Suppressor macrophage treated with lipopolysaccharide for 4 hours (primary cell): Measurements from ENCODE around the gene DENND5B.
"Not testable (repeated sequence)": the region's sequence is repeated elsewhere in the genome, so short reads cannot be mapped to it uniquely, and the experiment has no call there.

Experiments used
- DNase-seq: peaks from one replicate; pipeline ENCODE4 v3.0.0-alpha.2; 2020

DENND5B gene

GRCh38 chr12:31499567-31499966 is 91.4 kb downstream of the DENND5B start:
- no peak for DNase-seq

- DNase-seq = no peak
These were observed 92.5 kb downstream of the DENND5B start for GRCh38 chr12:31498424-31498823.

DNA sequence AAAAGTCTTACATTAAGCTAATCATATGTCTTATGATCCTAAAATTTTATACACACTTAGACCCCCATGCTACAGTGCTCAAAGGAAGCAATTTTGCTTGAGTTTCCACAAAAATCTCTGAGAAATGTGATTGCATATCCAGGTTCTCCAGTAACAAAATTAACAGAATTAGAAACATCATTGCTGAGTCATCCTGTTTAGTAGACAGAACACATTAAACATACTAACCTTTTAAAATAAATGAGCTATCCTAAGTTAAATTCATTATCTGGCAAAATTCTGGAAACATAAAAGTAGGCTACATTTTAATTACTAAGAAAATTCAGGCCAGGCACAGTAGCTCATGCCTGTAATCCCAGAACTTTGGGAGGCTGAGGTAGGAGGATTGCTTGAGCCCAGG is 94.7 kb downstream of the DENND5B start:
- no peak for DNase-seq

DNA sequence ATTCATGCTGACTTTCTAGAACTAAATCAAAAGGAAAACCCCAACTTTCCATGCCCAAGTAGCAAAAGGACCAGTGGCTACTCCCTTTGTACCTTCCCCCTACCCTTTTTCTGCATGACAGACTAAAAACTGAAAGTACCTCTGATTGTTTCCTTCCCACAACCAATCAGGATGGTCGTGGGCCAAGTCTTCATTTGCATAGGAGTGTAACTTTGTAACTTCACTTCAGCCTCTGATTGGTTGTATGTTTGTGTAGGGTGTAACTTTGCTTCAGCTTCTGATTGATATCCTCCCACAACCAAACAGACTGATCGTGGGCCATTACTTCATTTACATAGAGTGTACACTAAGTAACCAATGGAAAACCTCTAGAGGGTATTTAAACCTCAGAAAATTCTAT is 96.5 kb downstream of the DENND5B start:
- no peak for DNase-seq

GRCh38 chr12:31492599-31493196 is 98.2 kb downstream of the DENND5B start:
- DNase-seq = no peak

GRCh38 chr12:31491841-31492598 is 98.9 kb downstream of the DENND5B start:
- peak; percentile 18 for DNase-seq

GRCh38 chr12:31491241-31491794 is 99.6 kb downstream of the DENND5B start:
- DNase-seq = no peak

DNA sequence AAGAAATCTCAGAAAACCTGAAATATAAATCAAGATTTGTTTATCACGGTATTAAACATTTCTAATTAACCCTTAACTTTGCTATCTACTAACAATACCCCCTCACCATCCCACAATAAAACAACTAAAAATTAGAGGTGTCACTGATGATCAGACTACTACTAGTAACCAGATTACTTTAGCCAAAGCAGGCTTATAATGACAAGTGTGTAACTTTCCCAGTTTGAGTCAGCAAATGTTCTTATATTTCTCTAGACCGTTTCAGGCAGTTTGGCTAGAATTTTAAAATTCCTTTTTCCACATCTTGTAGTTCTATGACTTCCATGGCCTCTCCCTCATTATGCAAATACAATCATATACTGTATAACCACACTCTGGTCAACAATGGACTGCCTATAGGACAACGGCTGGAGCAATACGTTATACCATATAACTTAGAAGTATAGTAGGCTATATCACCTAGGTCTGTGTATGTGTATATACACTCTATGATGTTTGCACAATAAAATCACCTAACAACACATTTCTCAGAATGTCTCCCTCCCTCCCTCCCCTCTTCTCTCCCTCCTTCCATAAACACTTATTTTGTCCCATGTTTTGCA is 102.1 kb downstream of the DENND5B start:
- no peak for DNase-seq

- no peak for DNase-seq
These were observed 105.4 kb downstream of the DENND5B start for GRCh38 chr12:31485571-31485970.

DNA sequence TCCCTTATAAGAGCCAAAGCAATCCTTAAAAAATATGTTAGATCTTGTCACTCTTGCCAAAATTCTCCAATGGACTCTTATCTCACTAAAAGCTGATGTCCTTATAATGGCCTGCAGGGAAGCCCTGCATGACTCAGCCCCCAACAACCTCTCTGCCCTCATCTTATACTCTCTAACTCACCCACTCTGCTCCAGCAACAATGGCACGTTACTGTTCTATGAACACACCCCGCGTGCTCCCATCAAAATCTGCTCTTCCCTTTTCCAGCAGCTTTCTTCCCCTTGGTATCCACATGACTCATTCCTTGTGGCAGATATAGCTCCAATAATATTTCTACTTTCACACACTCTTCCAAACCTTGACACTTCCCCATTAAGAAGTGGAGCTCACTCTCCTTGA is 108.1 kb downstream of the DENND5B start:
- DNase-seq = peak; percentile 37

DNA sequence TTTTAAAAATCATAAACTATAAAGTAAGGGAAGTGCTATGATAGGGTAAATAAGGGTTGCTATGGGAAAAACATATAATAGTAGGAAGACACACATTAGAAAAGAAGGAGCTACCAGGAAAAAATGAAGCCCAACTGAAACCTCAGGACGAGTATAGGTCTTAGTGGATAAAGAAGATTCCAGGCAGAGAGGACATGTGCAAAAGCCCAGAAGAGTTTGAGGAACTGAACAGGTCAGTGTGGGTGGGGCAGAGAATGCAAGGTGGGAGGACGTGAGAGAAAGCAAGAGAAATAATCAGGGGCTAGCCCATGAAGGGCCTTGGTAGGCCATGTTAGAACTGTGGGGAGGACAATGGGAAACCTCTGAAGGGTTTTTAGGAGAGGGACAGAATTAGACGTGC is 109.5 kb downstream of the DENND5B start:
- no peak for DNase-seq

GRCh38 chr12:31479516-31480210 is 111.3 kb downstream of the DENND5B start:
- DNase-seq = peak; percentile 10

- no peak for DNase-seq
These were observed 112.0 kb downstream of the DENND5B start for GRCh38 chr12:31478898-31479297.

- no peak for DNase-seq
These were observed 112.5 kb downstream of the DENND5B start for GRCh38 chr12:31478425-31478824.

GRCh38 chr12:31477687-31478086 is 113.2 kb downstream of the DENND5B start:
- peak; percentile 35 for DNase-seq

DNA sequence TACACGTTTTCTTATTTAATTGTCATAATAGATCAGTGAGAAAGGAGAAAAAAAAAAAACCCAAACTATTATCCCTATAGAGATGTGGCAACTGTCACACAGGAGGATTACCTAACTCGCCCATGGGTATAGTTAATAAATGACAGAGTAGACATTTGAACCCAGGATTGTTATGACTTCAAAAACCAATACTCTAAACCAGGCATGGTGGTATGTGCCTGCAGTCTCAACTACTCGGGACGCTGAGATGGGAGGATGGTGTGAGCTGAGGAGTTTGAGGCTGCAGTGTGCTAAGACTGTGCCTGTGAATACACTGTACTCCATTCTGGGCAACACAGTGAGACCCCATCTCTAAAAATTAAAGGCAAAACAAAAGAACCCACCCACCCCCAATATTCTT is 114.5 kb downstream of the DENND5B start:
- DNase-seq = no peak

- not testable (repeated sequence) for DNase-seq
These were observed 115.3 kb downstream of the DENND5B start for GRCh38 chr12:31475610-31476009.

DNA sequence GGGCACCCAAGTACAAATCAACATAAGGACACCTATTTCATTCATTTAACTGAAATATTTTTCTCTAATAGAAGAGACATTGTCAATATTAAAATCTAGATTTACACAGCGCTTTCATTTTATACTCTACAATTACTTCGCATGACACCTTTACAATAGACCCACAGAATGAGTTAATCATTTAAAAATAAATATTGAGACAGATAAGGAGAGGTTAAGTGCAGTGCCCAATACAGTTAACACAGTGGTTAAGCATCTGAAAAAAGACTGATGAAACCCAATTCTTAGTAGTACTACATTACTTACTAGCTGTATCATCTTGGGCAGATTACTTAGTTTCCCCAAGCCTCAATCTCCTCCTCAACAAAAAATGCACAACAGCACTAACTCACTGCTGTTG is 116.2 kb downstream of the DENND5B start:
- no peak for DNase-seq

DNA sequence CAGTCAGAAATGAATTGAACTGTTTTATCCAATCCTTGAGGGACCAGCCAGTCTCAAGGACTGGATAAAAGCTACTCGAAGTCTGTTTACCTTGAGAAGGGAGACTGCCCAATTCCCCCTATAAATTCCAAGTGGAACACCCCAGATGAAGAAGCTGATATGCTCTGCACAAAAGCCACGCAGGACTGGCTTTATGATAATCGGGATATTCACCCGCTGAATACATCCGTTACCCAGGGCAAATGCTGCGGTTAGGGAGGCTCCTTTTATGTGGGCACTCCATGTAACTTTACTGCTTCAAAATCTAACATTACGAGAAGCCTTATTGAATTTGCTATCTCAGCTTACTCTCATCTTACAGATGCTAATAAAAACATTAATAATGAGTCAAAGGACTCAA is 119.1 kb downstream of the DENND5B start:
- no peak for DNase-seq

GRCh38 chr12:31471051-31471450 is 119.9 kb downstream of the DENND5B start:
- DNase-seq = no peak

DNA sequence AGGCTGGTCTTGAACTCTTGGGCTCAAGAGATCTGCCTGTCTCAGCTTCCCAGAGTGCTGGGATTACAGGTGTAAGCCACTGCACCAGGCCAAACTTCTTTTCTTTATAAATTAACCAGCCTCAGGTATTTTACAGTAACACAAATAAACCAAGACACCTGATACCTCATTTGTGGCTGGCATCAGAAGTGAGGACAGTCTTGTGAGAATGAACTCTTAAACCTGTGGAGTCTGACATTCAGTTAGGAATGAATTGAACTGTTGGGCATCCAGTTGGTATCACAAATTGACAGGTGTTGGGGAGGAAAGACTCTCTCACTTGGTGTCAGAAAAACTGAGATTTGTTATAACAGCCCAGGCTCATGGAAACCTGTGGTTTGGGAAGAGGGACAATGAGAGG is 120.5 kb downstream of the DENND5B start:
- DNase-seq = no peak

DNA sequence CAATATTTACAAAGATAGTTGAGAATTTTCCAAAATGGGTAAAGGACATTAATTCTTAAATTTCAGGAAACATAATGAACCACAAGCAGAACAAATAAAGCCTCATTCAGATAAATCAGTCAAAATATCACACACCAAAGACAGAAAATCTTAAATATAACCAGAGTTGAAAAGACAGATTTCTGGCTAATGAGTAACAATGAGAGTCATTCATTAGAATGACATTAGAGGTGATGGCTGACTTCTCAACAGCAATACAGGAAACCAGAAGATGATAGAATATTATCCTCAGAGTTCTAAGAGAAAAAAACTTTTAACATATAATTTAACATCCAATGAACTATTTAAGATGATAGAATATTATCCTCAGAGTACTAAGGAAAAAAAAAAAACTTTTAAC is 124.2 kb downstream of the DENND5B start:
- DNase-seq = no peak

DNA sequence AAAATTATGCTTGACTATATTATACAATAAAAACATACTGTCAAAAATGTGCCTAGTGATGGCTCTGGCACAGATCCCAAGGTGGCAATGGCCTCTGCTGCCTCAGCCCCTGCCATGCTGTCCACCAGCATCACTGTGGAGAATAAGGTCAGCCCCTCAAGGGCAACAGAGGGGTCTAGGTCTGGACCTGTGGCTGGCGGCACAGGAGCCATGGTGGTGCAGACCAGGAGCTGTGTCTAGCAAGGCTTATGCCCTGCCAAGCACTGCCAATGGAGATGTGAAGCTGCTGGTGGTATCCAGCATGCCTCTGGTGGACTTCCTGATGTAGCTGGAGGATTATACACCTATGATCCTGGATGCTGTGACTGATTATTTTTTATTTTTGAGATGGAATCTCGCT is 125.9 kb downstream of the DENND5B start:
- DNase-seq = no peak
